Coronary artery (tissue), 2 donors: Measurements from ENCODE around the gene NSUN2.

ENCODE experiments used
- DNase-seq: peaks from one replicate; pipeline ENCODE4 v3.0.0-alpha.2; 2017; ENCODE audit warnings: low spot score
- H3K27ac ChIP-seq, 2 donors: fragments of 200-600 bp; sonication (generic); one replicate each; pipeline ENCODE4 v1.5.1; 2016 to 2019
- H3K4me3 ChIP-seq: fragments of 200-600 bp; sonication (generic); 2 replicates; pipeline ENCODE4 v1.5.1; 2016; ENCODE audit warnings: mild to moderate bottlenecking, moderate library complexity
- TF ChIP-seq, protein P1 (sequence below): fragments of 200-600 bp; sonication (generic); IDR thresholded peaks from one replicate; pipeline ENCODE4 v1.5.1; 2019; ENCODE audit warnings: antibody characterized with exemption

Gene NSUN2

DNA sequence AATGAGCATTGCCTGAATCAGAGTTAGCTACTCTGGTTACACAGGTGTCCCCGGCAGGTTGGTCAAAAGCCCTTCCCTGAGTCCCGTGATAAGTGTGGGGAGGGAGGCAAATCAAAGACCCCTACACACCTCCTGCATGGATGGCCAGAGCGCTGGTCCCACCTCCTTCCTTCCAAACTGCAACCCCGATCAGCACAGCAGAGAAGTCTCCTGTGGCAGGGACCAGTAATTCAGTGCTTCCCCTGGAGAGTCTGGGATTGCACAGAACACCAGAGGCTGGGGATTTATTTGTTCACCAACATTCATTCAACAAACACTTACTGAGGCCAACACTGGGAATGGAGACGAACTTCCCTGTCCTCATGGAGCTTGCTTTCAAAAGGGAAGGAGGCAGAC lies 46.2 kb downstream of the NSUN2 start:
- no peak for DNase-seq
- H3K27ac ChIP-seq: no peak overlapping the region
- H3K4me3 ChIP-seq: no peak overlapping the region
- TF ChIP-seq, protein P1, sequence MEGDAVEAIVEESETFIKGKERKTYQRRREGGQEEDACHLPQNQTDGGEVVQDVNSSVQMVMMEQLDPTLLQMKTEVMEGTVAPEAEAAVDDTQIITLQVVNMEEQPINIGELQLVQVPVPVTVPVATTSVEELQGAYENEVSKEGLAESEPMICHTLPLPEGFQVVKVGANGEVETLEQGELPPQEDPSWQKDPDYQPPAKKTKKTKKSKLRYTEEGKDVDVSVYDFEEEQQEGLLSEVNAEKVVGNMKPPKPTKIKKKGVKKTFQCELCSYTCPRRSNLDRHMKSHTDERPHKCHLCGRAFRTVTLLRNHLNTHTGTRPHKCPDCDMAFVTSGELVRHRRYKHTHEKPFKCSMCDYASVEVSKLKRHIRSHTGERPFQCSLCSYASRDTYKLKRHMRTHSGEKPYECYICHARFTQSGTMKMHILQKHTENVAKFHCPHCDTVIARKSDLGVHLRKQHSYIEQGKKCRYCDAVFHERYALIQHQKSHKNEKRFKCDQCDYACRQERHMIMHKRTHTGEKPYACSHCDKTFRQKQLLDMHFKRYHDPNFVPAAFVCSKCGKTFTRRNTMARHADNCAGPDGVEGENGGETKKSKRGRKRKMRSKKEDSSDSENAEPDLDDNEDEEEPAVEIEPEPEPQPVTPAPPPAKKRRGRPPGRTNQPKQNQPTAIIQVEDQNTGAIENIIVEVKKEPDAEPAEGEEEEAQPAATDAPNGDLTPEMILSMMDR: no peak

DNA sequence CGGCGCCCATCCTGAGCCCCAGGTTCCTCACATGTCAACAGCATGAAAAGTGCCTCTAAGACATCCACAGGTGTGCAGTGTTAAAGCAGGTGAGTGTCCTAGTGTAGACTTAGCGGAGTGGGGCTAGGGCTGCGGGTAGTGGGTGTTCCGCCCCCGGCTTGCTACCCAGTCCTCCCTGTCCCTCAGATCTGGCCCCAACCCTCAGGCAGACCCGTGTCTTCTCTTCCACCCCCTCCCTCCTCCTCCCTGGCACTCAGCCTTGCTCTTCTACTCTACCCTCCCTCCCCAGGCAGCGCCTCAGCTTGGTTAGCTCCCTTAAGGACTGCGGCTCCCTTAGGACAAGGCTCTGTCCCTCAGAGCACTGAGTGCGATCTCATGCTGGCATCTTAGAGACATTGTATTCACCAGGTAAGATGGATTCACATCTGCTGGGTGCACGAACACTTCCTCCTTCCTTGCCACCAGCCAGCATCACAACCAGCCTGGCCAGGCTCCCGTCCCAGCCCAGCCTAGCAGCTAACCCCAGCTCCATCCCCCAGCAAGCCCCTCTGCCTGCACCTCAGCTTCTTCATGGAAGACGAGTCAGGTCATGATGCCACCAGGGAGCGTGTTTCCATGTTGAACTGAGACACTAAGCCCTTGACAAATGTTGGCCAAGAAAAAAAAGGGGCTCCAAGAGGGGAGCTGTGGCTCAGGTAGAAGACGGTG lies 46.8 kb downstream of the NSUN2 start:
- Histone ChIP-seq H3K27ac (no peak overlapping the region), H3K4me3 (no peak overlapping the region)
- no peak for DNase-seq
- TF ChIP-seq, protein P1: no peak

DNA sequence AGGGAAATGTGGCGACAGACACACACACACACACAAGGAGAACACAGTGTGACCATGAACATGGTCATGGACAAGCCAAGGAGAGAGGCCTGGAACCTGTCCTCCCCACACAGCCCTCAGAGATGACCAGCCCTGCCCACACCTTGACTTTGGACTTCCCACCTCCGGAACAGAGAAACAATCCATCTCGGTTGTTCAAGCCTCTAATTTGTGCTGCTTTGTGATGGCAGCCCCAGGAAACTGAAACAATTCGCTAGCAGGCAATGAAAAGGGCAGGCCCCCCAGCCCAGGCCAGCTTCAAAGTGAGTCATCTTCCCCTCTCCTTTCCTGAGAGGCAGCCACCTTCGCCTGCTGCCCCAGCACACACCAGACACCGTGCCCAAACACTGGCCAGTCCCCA lies 47.7 kb downstream of the NSUN2 start:
- peak; percentile 29 for DNase-seq
- TF ChIP-seq, protein P1: no peak
- Histone ChIP-seq H3K4me3 (no peak overlapping the region), H3K27ac (no peak overlapping the region)

DNA sequence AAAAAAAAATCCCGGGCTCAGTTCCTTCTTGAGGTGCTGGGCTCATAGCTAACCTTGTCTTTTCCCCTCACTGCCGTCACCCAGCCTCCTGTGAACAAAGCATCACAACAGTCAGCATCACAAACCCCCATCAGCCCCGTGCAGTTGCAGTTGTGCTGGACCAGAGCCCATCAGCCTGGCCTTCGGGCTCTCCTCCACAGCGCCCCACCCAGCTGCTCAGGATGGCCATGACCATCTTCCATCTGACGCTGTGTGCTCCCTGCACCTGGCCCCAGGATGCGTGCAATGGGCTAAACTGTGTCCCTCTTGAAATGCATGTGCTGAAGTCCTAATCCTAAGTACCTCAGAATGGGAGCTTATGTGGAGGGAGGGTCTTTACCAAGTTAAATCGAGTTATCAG lies 48.1 kb downstream of the NSUN2 start:
- TF ChIP-seq, protein P1: no peak
- H3K4me3 ChIP-seq: no peak overlapping the region
- no peak overlapping the region for H3K27ac ChIP-seq
- no peak for DNase-seq

DNA sequence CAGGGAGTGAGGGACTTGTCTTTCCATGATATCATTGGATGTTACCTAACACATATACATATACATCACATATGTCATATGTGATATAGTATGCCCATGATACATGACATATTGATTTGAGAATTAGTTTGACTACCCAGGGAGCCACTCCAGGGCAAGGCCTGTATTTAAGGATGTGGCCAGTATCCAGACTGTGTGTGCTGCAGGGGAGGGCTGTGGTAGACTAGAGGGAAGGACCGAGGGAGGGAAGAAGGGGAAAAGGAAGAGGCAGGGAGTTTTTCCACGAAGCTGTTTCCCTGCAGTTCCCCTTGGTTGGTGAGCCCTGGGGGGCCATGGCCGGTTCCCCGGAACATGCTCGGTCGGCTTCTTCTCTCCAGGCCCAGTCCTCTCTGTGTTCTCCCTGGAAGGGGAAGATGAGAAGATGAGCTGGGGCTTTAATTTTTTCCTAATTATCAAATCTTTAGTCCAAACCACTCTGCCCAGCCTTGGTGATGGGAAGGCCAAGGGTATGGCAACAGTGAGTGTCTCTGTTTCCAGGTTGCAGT lies 48.7 kb downstream of the NSUN2 start:
- no peak overlapping the region for H3K27ac ChIP-seq
- TF ChIP-seq, protein P1: no peak
- peak; percentile 21 for DNase-seq
- H3K4me3 ChIP-seq: no peak overlapping the region

DNA sequence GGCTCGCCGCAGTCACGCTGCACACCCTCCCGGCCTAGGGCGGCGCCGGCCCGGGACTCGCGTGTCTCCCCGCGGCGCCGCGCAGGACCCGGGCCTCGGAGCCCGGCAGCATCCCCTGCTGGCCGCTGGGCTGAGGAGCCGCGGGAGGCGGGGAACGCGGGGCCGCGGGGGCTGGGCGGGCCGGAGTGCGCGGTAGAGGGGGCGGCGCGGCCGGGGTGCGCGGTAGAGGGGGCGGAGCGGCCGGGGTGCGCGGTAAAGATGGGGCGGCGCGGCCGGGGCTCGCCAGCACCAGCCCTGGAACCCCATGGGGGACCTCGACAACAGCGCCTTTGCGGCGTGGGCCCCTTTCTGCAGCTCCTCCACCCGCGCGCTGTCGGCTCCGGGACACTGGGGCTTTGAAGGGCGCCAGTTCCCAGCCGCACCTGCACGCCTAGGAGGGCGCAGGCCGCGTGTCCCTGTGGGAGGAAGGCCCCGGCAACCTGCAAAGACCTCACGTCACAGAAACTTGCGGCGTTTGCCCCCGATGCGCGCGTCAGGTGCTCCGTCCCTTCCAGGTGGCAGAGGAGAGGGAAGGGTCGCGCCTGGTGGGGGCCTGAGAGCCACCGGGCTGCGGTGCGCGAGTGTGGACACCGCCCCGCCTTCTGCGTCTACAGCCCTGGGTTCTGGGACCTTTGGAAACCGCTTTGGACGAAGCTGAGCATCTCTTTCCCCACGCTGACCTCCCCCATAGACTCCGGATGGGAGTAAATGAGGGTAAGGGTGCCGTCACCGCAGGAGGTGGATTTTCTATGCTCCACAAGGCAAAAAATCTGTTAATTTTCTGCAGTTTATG lies 49.6 kb downstream of the NSUN2 start:
- no peak for DNase-seq
- Histone ChIP-seq H3K4me3 (peak overlapping the region; percentile 74), H3K27ac (no peak overlapping the region)

More for the DNA sequence above, 49.6 kb downstream of the NSUN2 start:
- TF ChIP-seq, protein P1: peak; percentile 65
